GM12892 (cell line): ENCODE results near the gene GNAI2.
"Not testable (repeated sequence)": the region's sequence is repeated elsewhere in the genome, so short reads cannot be mapped to it uniquely, and the experiment has no call there.

Source experiments
- DNase-seq: peaks from one replicate; pipeline ENCODE4 v3.0.0; 2011; ENCODE audit not compliant: insufficient read length
- FAIRE-seq: peaks from 2 replicates; lab custom pipeline; 2011; peaks lifted over from hg19 to GRCh38; lab: Jason Lieb, UNC
- POLR2A ChIP-seq: IDR thresholded peaks from 2 replicates; pipeline ENCODE4 v1.6.1; 2011; ENCODE audit warnings: low read depth, low read length, control low read depth
- POLR2AphosphoS5 ChIP-seq: IDR thresholded peaks from 2 replicates; pipeline ENCODE4 v1.6.1; 2011; ENCODE audit warnings: low read depth, low read length, control low read depth
- TAF1 ChIP-seq: IDR thresholded peaks from 2 replicates; pipeline ENCODE4 v1.6.1; 2011; ENCODE audit warnings: low read depth, mild to moderate bottlenecking, control low read depth, low read length, borderline replicate concordance

Gene GNAI2

DNA sequence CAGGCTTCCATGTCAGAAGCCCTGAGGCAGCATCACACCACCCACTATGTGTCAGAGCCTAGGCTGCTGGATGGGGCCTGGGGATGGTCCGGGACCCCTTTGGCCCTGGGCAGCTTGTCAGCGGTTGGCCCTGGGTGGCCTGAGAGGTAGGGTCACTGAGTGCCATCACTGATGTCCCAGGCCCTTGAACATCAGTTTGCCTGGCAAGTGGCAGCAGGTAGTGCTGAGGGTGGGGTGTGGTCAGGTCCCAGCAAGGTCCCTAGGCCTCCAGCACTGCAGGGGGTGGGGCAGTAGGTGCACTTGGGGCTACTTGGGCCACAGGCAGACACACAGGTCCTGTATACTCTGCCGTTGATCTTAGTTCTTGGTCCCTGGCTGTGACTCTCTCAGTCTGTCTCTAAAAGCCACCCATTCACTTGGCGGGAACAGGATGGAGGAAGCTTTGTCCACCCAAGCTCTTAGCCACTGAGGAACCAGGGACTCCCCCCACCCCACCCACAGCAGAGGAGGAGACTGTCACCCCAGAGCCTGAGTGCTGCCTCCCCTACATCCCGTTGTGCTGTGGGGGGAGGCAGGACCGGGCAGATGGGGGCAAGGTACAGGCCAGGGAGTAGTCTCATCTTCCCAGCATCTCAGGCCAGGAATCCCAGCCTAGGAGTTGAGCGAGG is 5.8 kb downstream of the GNAI2 start:
- FAIRE-seq, result peak; percentile 58
- DNase-seq, result no peak
- TF ChIP-seq TAF1 (no peak), POLR2A (no peak), POLR2AphosphoS5 (no peak)

DNA sequence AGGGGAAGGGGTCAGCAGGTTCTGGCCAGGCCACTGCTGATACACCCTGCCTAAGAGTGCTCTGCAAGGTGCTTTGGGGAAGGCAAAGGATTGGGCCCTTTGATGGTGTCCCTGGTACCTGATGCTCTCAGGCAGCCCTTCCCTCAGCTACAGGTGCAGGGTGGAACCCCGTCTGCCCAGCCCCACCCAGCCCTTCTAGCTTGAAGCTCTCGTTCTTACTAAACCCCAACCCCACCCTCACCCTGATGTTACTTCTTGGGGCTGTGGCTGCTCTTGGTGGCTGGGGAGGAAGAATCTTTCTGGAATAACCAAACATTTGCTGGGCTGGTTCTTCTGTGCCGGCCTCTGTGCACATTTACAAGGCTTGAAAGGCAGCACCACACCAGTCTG is 6.4 kb downstream of the GNAI2 start:
- no peak for TF ChIP-seq POLR2A
- no peak for TF ChIP-seq TAF1
- TF ChIP-seq POLR2AphosphoS5, result no peak
- DNase-seq (no peak), FAIRE-seq (peak; percentile 66)

DNA sequence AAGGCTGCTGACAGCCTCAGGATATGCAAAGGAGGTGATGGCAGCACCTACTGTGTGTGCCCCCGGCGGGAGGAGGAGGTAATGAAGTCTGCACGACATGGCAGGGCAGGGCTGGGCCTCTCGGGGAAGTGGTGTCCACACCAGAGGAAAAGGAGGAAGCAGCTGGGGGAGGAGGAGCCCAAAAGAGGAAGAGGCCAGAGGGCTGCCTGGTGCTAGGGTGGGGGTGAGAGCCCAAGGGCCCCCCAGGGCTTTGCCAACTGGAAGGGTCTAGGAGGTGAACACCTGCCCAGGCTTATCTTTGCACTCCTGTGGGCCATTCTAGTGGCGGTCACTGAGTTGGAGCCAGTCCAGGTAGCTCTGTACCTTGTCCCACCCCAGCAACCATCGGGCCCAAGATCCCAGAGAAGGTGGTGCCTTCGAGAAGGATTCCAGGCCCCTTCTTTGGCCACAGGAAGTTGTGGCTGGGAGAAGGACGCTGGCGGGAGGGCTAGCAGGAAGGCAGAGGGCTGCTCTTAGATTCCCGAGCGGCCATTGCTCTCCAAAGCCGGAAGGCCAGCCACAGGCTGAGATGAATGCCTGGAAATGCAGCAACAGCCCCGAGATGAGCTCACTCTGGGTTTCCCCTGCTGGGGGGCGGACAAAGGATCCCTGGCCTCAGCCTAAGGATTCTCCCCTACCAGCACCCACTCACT is 7.0 kb downstream of the GNAI2 start:
- TF ChIP-seq TAF1 (no peak), POLR2A (no peak), POLR2AphosphoS5 (no peak; the same call in 1 of the 2 replicates)
- DNase-seq (no peak), FAIRE-seq (peak; percentile 50)

DNA sequence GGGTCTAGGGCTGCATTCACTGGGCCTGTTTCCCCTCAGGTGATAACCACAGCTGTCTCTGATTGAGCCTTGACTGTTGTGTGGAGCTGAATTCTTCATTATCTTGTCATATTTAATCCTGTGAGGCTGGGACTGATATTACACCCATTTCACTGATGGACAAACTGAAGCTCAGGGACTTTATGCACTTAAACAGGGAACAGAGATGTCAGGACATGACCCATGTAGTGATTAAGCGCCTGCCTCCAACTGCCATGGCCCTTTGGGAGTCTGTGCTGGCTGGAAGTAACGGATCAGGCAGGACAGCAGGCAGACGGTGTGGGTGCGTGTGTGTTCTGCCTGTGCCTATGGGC is 7.5 kb downstream of the GNAI2 start:
- no peak for FAIRE-seq

DNA sequence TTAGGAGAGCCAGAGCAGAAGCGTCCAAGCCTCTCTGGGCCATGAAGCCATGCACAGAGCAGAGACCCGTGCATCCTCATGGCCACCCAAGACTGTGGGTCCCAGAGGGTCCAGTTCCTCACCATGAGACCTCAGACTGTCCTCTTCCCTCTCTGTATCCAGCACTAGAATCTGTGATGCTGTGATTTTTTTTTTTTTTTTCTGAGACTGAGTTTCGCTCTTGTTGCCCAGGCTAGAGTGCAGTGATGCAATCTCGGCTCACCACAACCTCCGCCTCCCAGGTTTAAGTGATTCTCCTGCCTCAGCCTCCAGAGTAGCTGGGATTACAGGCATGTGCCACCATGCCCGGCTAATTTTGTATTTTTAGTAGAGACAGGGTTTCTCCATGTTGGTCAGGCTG is 8.8 kb downstream of the GNAI2 start:
- not testable (repeated sequence) for DNase-seq, FAIRE-seq

More for the DNA sequence above, 7.5 kb downstream of the GNAI2 start:
- TF ChIP-seq POLR2A (no peak), POLR2AphosphoS5 (no peak), TAF1 (no peak)
- DNase-seq, result no peak

DNA sequence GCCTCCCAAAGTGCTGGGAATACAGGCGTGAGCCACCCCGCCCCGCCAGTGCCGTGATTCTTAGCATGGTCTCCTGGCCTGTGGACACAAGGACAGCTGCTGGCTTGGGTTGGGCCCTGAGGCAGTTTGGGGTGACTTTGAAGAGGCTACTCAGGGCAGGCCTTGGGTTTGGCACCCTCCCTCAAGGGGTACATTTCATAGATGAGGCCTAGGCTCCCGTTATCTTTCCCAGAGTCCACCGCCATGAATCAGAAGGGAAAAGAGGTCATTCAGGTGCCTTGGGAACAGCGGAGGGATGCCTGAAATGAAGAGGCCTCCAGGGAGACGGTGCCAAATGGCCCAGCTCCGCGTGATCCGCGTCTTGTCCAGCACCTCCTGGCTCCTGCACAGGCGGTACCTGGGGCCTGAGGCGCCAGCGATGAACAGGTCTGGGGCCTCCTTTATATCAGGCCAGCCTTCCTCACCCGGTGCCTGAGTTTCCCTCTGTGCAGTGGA is 9.3 kb downstream of the GNAI2 start:
- FAIRE-seq, result no peak

DNA sequence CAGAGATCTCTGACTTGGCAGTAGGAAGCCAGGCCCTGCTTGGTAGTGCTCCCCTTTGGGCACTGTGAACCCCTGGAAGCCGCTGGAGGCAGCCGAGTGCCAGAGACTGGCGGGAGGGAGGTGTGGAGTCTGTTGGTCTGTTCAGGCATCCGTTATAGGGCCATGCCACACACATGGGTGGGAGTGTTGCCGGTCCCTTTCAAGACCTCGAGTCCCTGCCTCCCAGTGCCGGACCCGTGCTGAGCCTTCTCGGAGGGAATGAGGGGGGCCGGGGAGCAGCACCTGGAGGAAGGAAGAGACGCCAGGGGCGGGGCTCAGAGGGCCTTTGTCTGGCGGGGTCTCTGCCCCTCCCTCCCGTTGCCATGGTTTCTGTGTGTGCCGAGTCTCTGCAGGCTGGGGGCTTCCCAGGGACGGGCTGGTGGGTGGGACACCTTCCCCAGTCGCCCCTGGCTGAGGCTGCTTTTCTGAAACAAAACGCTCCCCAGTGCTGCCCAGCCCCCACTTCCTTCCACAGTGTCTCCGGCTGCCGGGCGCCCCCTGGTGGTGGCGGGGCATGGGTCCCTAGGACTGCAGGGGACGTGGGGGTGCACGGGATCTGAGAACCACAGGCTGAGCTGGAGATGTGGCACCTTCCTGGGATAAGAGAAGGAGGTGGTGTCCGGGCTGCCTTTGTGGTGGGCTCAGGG is 10.0 kb downstream of the GNAI2 start:
- FAIRE-seq (no peak), DNase-seq (peak; percentile 92)
- TF ChIP-seq TAF1 (no peak), POLR2AphosphoS5 (no peak), POLR2A (0 out of 2 replicates have a peak, but pooled peaks have one; percentile 19)

More for the DNA sequence above, 9.3 kb downstream of the GNAI2 start:
- DNase-seq, result no peak
- no peak for TF ChIP-seq TAF1
- TF ChIP-seq POLR2AphosphoS5, result no peak
- TF ChIP-seq POLR2A, result no peak

DNA sequence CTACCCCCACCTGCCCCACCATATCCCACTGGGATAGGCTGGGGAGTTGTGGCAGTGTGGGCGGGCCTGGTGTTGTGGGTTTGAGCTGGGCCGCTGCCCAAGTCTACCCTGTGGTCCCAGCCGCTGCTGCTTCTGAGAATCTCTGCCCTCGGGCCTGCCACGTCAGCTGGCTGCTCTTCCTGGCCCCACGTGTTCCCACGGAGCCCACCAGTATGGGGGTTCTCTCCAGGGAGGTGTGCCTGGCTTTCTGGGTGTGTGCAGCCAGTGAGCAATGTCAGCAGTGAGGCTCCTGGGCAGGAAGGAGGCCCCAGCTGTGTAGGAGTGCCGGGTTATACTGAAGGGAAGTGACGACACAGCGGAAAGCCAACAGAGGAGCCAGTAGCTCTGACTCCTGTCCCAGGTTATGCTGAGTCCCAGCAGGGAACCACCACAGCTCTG is 10.5 kb downstream of the GNAI2 start:
- TF ChIP-seq TAF1, result no peak
- 0 out of 2 replicates have a peak, but pooled peaks have one; percentile 46 for TF ChIP-seq POLR2A
- FAIRE-seq, result peak; percentile 96
- DNase-seq, result peak; percentile 79

DNA sequence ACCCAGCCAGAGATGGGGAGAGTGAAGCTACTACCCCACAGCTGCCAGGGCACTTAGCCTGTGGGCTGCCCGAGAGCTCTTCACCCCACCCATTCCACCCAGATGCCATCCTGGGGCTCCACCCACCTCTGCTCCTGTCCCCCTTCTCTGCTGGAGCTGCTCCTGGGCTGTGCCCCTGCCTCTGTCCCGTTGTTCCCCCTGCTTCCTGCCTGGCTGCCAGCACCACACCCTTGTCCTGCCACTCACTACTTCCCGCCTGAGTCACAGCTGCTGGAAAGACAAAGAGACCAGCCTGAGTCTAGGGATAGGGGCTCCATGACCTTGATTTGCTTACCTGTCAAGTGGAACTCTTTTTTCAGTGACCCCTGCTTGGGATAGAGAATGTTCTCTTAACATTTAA is 12.4 kb downstream of the GNAI2 start:
- no peak for FAIRE-seq

DNA sequence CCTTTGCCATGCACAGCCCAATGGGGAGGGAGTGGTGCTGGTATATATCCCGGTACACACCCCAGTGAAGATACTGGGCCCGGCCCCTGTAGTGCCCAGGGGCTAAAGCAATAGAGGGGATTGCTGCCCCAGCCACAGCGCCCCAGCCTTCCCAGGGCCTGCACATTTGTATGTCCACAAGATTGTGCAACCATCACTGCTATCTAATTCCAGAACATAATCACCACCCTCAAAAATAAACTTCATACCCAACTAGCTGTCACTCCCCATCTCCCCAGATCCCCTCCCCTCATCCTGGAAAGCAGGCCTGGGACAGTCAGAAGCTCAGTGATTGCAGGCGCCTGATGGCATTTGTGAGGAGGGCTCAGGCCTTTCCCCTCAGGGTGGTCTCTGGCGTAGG is 13.5 kb downstream of the GNAI2 start:
- DNase-seq (no peak), FAIRE-seq (no peak)
- TF ChIP-seq TAF1 (no peak), POLR2AphosphoS5 (no peak), POLR2A (no peak)

More for the DNA sequence above, 12.4 kb downstream of the GNAI2 start:
- no peak for DNase-seq
- TF ChIP-seq TAF1, result no peak
- TF ChIP-seq POLR2AphosphoS5, result no peak
- no peak for TF ChIP-seq POLR2A

DNA sequence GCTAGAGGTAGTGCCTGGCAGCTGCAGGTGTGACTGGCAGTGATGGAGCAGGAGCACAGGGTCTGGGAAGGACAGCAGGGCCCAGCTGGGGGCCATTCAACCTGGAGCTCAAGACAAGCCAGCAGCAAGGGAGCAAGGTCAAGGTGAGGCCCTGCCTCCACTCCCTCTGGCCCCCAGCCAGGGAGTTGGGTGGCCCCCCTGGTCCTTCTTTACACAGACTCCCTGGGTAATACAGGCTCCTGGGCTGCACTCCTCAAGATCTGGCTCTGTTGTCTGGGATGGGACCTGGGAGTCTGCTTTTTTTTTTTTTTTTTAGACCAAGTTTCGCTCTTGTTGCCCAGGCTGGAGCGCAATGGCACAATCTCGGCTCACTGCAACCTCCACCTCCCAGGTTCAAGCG is 14.5 kb downstream of the GNAI2 start:
- TF ChIP-seq TAF1 (no peak), POLR2AphosphoS5 (no peak), POLR2A (no peak)
- FAIRE-seq, result no peak
- DNase-seq, result no peak

DNA sequence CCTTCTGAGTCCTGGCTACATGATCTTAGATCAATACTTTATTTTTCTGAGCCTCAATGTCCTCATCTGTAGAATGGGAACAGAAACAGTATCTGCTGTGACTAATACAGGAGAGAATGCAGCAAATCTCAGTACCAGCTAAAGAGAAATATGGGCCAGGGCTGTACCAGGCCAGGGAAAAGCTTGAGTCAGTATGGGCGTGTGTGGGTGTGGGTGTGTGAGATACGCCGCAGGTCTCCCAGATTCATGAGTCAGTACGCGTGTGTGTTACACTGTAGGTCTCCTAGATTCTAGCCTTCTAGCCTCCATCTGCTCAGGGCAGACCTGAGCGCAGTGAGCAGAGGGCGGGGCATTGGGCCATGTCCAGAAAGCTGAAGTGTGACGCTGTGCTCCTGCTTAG is 15.2 kb downstream of the GNAI2 start:
- TF ChIP-seq TAF1 (no peak), POLR2A (no peak), POLR2AphosphoS5 (no peak)
- DNase-seq (no peak), FAIRE-seq (no peak)
